HG03066 (cell line): ENCODE results near the gene MYO1C.
"Not testable (repeated sequence)": the region's sequence is repeated elsewhere in the genome, so short reads cannot be mapped to it uniquely, and the experiment has no call there.

ENCODE experiments used
- ATAC-seq: cut with Tn5 transposase; IDR thresholded peaks from one replicate; pipeline ENCODE4 v1.9.1; 2021; ENCODE audit warnings: low read depth; ENCODE audit not compliant: unreplicated experiment

MYO1C gene

DNA sequence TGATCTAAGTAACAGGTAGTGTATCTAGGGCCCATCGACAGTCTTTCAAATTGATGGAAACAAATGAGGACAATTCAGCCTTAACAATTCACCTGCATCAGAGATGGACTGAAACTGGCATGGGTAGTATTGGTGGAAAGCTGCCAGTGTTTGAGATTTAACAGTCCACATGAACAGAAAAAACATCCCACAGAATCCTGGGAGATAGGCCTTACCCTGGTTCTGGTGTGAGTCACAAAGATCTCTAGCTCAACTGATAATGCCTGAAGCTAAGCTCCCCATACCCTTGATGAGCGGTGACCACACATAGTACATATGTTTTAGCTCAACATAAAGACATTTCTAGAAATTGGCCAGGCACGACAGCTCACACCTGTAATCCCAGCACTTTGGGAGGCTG is 58.3 kb downstream of the MYO1C start:
- ATAC-seq = no peak

DNA sequence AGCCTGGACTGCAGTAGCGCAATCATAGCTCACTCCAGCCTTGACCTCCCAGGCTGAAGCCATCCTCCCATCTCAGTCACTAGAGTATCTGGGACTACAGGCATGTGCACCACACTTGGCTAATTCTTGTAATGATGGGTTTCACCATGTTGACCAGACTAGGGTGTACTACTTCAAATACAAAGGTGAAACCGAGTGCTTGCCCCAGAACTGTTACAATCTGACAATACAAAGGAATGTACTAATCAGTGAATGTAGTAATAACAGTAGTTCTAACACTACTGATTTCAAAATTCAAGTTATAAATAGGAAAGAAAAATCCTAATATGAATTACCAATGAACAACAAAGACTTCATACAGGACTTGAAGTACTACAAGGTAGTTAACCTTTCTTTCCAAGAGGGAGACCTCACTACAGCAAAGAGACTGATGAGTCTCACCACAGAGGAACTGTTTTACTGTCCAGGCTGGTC is 60.8 kb downstream of the MYO1C start:
- no peak for ATAC-seq

DNA sequence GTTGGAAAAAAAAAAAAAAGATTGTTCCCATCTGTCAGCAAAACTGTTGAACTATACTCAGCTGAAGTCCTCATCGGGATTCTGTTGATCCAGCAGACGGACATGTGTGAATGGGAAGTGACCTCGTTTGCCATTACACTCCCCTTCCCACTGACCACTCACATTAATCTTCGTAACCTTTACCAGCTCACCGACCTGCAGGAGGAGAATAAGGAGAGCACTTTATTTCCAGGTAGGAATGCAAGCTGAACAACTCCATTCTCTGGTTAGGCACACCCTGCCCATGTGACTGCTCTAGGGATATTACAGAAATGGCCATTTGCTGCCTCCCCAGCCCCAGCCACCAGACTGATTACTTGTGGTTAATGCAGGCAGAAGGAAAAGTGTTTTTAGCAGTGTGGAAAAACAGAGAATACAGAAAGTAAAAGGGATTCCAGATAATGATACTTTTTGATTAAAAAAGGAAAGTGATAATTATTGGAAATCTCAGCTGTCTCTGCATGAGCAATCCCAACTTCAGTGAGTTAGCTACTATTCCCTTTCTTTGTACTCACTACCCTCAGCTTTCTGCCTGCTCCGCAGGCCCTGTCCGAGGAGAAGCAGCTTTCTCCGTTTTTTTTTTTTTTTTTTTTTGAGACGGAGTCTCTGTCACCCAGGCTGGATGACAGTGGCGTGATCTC is 68.9 kb downstream of the MYO1C start:
- ATAC-seq = no peak

DNA sequence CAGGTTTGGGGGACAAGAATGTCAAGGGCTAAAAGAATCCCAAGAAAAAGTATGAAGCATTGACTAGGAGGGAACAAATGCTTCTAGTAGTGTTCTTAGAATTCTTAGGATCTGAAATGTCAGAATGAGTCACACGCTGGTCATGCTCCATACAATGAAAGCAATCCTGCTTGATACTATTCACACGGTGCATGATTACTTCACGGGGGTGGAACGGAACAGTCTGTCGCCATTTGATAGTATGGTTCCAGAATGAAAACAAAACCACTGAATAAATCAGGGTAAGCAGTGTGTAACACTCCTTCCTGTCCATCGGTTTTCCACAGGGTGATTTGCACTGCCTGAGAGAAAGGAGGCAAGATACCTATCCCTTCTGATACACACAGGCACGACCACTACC is 69.6 kb downstream of the MYO1C start:
- ATAC-seq = no peak

DNA sequence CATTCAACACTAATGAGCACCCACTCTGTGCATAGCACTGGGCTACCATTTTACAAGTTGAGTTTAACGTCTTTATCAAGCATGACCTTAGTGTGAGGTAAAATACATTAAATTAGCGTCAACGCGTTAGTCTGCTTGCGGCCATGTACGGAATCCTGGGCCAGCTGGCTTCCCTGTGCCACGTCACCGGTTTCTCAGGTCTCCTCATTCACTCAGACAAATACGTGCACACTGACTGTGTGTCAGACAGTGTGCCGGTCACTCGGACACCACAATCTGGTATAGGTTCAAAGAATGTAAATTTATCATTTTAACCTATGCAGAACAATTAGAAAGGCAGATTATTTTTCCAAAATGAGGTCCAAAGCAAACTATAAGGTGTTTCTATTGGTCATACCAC is 71.0 kb downstream of the MYO1C start:
- ATAC-seq = no peak

DNA sequence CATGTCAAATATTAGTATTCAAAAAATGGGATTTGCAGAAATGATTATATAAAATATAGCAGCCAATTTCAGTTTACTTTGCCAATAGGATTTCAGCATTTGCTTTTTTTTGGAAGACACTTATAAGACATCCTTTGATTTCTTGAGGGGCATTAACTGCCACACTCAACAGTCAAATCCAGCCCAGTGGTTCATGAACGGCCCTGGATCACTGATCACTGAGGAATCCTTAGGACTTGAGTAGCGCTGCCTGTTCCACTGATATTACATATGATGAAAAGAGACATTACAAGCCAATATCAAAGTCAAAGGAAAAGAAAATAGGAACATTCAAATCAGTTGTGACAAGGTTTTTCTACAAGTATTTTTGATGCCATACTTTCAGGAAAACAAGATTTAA is 71.5 kb downstream of the MYO1C start:
- no peak for ATAC-seq

DNA sequence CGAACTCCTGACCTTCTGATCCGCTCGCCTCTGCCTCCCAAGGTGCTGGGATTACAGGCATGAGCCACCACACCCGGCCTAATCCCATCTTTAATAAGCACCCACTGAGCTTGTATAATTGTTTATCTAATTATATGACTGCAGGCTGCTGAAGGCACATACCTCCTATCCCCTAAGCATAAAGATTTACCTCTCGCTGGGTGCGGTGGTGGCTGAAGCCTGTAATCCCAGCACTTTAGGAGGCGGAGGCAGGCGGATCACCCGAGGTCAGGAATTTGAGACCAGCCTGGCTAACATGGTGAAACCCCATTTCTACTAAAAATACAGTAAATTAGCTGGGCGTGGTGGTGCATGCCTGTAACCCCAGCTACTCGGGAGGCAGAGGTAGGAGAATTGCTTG is 72.3 kb downstream of the MYO1C start:
- no peak for ATAC-seq

DNA sequence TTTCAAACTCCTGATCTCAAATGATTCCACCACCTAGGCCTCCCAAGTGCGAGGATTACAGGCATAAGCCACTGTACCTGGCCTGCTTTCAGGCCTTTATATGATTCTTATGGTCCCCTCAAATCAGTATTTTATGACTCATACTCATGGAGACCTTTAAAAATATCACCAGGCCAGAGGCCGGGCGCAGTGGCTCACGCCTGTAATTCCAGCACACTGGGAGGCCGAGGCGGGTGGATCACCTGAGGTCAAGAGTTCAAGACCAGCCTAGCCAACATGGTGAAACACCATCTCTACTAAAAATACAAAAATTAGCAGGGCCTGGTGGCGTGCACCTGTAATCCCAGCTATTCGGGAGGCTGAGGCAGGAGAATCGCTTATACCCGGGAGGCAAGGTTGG is 74.0 kb downstream of the MYO1C start:
- not testable (repeated sequence) for ATAC-seq

DNA sequence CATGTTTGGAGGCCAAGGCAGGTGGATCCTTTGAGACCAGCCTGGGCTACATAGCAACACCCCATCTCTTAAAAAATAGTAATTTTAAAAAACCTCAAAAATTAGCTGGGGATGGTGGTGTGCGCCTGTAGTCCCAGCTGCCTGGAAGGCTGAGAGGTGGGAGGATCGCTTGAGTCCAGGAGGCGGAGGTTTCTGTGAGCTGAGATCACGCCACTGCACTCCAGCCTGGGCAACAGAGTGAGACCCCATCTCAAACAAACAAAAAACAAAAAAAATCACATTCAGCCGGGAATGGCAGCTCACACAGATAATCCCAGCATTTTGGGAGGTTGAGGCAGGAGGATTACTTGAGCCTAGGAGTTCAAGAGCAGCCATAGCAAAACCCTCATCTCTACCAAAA is 76.1 kb downstream of the MYO1C start:
- ATAC-seq = no peak

DNA sequence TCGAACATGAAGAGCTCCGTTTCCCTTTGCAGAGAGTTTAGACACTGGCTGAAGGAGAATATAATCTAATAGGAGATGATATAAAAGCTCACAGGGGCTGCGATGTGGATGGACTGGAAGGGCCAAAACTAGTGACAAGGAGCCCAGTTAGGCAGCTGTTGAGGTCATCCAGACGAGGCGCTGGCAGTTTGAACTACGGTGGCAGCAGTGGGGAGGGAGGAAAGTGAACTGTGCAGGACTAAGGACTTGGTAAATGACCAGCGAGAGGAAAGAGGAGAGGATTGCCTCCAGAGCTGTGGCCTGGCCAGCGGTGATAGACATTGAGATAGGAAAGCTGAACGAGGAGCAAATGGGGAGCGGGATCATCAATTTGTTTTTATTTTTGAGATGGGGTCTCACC is 77.9 kb downstream of the MYO1C start:
- no peak for ATAC-seq
